Measurements from ENCODE around the gene VSX2.

VSX2 gene

DNA sequence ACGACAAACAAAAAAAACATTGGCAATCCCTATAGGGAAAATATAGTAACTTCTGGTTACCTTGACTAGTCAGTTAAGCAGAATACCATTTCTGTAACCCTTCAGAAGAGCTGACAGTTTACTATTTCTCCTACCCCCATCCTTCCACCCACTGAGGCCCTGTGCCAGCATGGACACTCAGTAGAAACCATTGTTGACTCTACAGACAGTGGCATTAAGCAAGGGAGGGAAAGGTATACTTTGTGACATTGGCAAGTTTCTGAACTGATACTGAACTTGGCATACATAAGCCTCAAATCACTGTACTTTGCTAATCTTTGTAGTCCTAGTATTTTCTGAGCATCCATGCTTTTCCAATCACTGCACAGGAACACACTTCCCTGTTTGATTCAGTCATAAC lies 33.4 kb upstream of the VSX2 start:
- no peaks in the 10 kb centered on the region for H4K20me1 ChIP-seq (ENCODE audit: insufficient read depth)
- no peaks in the 10 kb centered on the region for H3K36me3 ChIP-seq (ENCODE audit: insufficient read depth)
- H3K27me3 ChIP-seq (ENCODE audit: insufficient read depth, low read depth) = no peaks in the 10 kb centered on the region
- no peak overlapping the region for H3K27ac ChIP-seq
- no peak overlapping the region for H2AFZ ChIP-seq (ENCODE audit: low read depth)
- no peaks in the 10 kb centered on the region for H3K79me2 ChIP-seq (ENCODE audit: insufficient read depth, low read depth)
- no peak overlapping the region for H3K4me3 ChIP-seq (IDR thresholded peaks at IDR 0.05; ENCODE audit: insufficient read depth, low read depth, low read length)
- H3K4me2 ChIP-seq = no peak overlapping the region
- no peak overlapping the region for H3K9ac ChIP-seq
- TF ChIP-seq, protein P1, sequence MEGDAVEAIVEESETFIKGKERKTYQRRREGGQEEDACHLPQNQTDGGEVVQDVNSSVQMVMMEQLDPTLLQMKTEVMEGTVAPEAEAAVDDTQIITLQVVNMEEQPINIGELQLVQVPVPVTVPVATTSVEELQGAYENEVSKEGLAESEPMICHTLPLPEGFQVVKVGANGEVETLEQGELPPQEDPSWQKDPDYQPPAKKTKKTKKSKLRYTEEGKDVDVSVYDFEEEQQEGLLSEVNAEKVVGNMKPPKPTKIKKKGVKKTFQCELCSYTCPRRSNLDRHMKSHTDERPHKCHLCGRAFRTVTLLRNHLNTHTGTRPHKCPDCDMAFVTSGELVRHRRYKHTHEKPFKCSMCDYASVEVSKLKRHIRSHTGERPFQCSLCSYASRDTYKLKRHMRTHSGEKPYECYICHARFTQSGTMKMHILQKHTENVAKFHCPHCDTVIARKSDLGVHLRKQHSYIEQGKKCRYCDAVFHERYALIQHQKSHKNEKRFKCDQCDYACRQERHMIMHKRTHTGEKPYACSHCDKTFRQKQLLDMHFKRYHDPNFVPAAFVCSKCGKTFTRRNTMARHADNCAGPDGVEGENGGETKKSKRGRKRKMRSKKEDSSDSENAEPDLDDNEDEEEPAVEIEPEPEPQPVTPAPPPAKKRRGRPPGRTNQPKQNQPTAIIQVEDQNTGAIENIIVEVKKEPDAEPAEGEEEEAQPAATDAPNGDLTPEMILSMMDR (conservative IDR thresholded peaks at IDR 0.05; ENCODE audit: low read depth, low read length) = no peak
- H3K4me1 ChIP-seq (ENCODE audit: low read depth, poor library complexity, severe bottlenecking) = no peaks in the 10 kb centered on the region

DNA sequence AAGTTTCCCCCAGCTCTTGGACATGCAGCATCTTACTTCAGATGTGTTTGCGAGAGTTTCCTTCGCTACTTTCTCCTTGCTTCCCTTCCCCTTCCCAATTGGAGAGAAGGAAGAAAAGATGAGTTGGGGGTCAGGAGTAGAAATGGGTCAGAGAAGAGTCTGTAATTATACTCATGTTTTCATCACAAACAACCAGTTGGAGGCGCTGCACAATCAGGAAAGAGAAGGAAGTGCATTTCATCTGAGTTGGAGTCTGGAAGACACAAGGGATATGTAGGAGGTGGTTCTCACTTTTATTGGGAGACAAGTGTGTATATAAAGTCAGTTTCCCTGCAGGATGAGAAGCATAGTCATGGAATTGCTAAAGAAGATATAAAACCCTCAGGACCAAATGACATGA lies 31.3 kb upstream of the VSX2 start:
- Histone ChIP-seq H4K20me1 (ENCODE audit: insufficient read depth) (no peaks in the 10 kb centered on the region), H3K4me2 (no peak overlapping the region), H3K27ac (no peak overlapping the region), H3K27me3 (ENCODE audit: insufficient read depth, low read depth) (no peaks in the 10 kb centered on the region), H3K4me3 (IDR thresholded peaks at IDR 0.05; ENCODE audit: insufficient read depth, low read depth, low read length) (no peak overlapping the region), H3K4me1 (ENCODE audit: low read depth, poor library complexity, severe bottlenecking) (no peaks in the 10 kb centered on the region), H2AFZ (ENCODE audit: low read depth) (no peak overlapping the region), H3K79me2 (ENCODE audit: insufficient read depth, low read depth) (no peaks in the 10 kb centered on the region), H3K36me3 (ENCODE audit: insufficient read depth) (no peaks in the 10 kb centered on the region), H3K9ac (no peak overlapping the region)
- TF ChIP-seq, protein P1 (conservative IDR thresholded peaks at IDR 0.05; ENCODE audit: low read depth, low read length) = no peak

DNA sequence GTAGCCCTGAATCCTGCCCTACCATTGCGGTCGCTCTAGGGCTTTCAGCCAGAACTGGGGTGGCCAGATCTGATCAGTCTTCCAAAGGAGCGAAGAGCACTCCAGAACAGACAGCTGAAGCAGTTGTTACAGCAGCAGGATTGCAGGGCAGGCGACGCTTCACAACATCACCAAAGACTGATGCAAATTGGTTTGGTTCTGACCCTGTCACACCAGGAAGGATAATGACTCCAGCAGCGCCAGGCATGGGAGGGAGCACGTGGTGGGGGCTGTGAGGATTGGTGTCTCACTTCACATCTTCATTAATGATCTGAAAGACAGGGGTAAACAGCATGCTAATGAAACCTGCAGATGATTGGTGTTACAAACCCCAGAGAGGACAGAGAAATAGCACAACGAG lies 30.6 kb upstream of the VSX2 start:
- Histone ChIP-seq H3K79me2 (ENCODE audit: insufficient read depth, low read depth) (no peaks in the 10 kb centered on the region), H3K4me3 (IDR thresholded peaks at IDR 0.05; ENCODE audit: insufficient read depth, low read depth, low read length) (no peak overlapping the region), H3K9ac (no peak overlapping the region), H3K4me1 (ENCODE audit: low read depth, poor library complexity, severe bottlenecking) (no peaks in the 10 kb centered on the region), H2AFZ (ENCODE audit: low read depth) (no peak overlapping the region), H3K27me3 (ENCODE audit: insufficient read depth, low read depth) (no peaks in the 10 kb centered on the region), H3K27ac (no peak overlapping the region), H3K36me3 (ENCODE audit: insufficient read depth) (no peaks in the 10 kb centered on the region), H4K20me1 (ENCODE audit: insufficient read depth) (no peaks in the 10 kb centered on the region), H3K4me2 (no peak overlapping the region)
- TF ChIP-seq, protein P1 (conservative IDR thresholded peaks at IDR 0.05; ENCODE audit: low read depth, low read length) = no peak

DNA sequence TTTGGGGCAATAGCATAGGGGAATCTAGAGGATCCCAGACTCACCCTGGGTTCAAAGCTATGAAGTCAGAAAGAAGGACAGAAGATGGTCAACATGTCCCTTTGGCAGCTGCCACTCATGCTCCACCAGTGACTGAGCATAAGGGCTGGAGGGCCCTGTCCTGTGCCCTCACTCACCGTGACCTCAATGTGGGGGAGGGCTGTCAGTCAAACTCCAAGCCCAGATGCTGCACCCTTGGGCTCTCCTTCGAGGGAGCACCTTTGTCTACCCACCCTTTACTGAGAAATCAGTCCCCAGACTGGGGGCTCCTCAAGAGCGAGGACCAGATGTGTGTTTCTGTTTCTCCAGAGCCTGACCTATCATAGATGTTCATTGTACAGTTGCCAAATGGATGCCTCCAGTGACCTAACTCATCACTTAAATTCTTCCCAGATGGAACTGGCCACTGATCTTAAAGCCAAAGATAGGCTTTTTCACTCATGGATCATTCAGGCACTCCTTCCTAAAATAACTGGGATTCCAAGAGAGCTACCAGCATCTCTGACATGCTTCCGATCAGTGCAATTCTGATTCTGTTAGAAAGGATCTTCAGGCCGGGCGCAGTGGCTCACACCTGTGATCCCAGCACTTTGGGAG lies 27.2 kb upstream of the VSX2 start:
- Histone ChIP-seq H3K36me3 (ENCODE audit: insufficient read depth) (no peaks in the 10 kb centered on the region), H3K4me3 (IDR thresholded peaks at IDR 0.05; ENCODE audit: insufficient read depth, low read depth, low read length) (no peak overlapping the region), H3K9ac (no peak overlapping the region), H3K4me1 (ENCODE audit: low read depth, poor library complexity, severe bottlenecking) (no peaks in the 10 kb centered on the region), H3K27ac (no peak overlapping the region), H3K79me2 (ENCODE audit: insufficient read depth, low read depth) (no peaks in the 10 kb centered on the region), H4K20me1 (ENCODE audit: insufficient read depth) (no peaks in the 10 kb centered on the region), H2AFZ (ENCODE audit: low read depth) (no peak overlapping the region), H3K27me3 (ENCODE audit: insufficient read depth, low read depth) (no peaks in the 10 kb centered on the region), H3K4me2 (no peak overlapping the region)
- TF ChIP-seq, protein P1 (conservative IDR thresholded peaks at IDR 0.05; ENCODE audit: low read depth, low read length) = no peak
